Tibial nerve (tissue), 4 donors: ENCODE data around the gene PAPPA2.

Experiments used
- CTCF ChIP-seq, 5 experiments: fragments of 200-600 bp in 3 of 5; fragments of 450-650 bp in 2 of 5; sonication (generic) in 3 of 5; IDR thresholded peaks; one replicate each; pipeline ENCODE4 v1.5.1; 2016 to 2019; ENCODE audit warnings: antibody characterized with exemption in 5 of 5, mild to moderate bottlenecking in 3 of 5, moderate library complexity in 2 of 5
- EP300 ChIP-seq, 2 donors: sonication (generic); formaldehyde crosslinking; IDR thresholded peaks; one replicate each; pipeline ENCODE4 v1.6.1; 2017; ENCODE audit warnings: antibody characterized with exemption in 2 of 2, mild to moderate bottlenecking in 1 of 2

DNA sequence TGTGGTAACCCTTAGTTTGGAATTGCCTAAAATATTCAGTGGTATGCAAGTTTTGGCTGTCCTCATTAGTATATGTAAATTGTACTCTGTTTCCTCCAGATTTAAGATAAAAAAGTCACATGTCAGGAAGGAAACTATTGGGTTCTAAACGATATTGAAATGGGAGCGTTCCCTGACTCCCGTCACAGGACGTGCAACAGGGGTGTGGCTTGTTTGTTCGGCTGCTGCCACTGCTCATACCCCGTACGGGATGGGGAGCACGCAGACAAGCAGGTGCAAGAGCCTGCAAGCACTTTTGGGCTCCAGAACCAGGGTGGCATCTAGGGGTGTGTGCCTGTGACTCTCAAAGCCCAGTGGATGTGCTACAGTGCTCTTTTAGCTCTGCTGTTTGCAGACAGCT is 6.2 kb upstream of the PAPPA2 start:
- TF ChIP-seq CTCF (IDR thresholded peaks at IDR 0.05) (no peak), EP300 (IDR thresholded peaks at IDR 0.05) (no peak)
